ENCODE measurements around the gene IER2.
"Not testable (repeated sequence)": the region's sequence is repeated elsewhere in the genome, so short reads cannot be mapped to it uniquely, and the experiment has no call there.

IER2 gene

DNA sequence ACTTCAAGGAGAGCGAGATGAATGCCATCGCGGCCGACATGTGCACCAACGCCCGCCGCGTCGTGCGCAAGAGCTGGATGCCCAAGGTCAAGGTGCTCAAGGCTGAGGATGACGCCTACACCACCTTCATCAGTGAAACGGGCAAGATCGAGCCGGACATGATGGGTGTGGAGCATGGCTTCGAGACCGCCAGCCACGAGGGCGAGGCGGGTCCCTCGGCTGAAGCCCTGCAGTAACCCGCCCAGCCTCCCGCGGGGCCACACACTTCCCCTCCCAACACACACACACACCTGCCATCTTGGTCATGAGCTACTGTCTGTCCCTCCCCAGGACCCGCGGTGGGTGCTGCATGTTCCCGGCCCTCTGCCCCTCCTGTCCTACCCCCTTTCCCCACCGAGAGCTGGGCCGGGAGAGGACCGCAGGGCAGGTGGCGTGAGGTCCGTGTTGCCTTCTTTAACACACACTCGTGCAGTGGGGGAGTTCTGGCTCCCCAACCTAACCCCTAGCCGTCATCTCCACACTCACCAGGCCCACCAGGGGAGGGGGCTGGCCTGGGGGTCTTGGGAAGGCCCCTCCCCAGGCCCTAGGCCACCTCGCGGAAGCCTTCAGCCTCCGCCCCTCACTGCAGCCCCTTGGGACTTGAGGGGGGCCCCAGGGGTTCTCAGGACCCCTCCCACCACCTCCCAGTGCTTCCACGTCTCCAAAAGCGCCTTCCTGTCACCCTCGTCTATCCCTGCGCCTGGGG lies 11.9 kb upstream of the IER2 start:
- DNase-seq (ENCODE audit: low read depth in 1 of 2, low spot score in 1 of 2) = no peak

- no peak for DNase-seq (ENCODE audit: low read depth in 1 of 2, low spot score in 1 of 2)
Observed at GRCh38 chr19:13138916-13139198, 11.4 kb upstream of the IER2 start.

- no peak for DNase-seq (ENCODE audit: low read depth in 1 of 2, low spot score in 1 of 2)
Observed at GRCh38 chr19:13139633-13140311, 10.4 kb upstream of the IER2 start.

GRCh38 chr19:13146763-13147563 lies 3.2 kb upstream of the IER2 start:
- no peak for DNase-seq (ENCODE audit: low read depth in 1 of 2, low spot score in 1 of 2)

GRCh38 chr19:13149173-13149627 lies 1.0 kb upstream of the IER2 start:
- not testable (repeated sequence) for DNase-seq (ENCODE audit: low read depth in 1 of 2, low spot score in 1 of 2)

DNA sequence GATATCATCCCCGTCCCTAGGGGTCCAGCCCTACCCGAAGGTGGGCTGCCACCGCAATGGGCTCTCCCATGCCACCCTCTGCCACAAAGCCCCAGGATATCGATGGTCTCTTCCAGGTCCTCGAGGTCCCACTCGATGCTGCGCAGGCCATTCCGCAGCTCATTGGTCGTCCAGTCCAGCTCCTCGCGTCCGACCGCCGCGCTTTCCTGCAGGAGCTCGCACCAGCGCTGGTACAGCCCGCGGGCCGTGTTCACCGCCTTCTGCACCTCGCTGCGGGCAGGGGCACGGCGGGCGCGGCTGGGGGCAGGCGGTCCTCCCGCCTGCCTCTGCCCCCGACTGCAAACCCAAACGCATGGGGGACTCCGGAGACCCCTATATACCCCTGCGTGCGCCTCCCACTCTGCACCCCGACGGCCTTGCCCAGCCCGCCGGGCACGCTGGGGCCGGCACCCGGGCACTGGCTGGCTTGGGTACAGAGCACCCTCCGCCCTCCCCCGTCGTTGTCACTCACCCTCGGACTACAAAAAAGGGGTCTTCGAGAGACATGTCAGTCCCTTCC lies 504 bp upstream of the IER2 start:
- DNase-seq (ENCODE audit: low read depth in 1 of 2, low spot score in 1 of 2) = no peak

DNA sequence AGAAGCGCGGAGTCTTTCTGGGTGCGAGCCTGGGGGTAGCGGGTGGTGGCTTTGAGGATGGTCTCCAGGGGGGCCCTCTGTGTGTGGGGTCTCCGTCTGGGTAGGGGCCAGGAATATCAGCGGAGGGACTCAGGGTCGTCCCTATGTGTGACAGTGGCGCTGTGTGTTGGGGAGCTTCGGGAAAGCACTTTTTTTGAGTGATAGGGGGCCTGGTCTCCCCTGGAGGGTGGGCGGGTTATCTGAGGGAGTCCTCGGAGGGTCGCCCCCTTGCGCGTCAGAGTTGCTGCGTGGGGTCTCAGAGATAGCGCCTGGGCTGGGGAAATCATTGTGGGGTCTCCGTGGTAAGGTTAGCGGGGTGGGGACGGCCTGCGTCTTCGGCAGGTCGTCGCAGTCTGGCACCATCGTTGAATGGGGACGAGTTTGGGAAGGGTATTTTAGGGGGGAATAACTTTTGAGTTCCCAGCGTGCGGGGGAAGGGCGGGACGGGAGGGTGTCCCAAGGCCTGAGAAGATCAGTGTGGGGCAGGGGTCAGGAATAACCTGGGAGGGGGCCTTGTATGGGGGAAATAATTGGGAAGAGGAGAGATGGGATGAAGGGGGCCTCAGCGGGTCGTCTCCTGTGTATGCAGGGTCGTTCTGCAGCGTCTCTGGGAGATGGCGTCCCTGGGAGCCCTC lies 857 bp downstream of the IER2 start:
- peak; percentile 11 to 22 for DNase-seq (ENCODE audit: low read depth in 1 of 2, low spot score in 1 of 2)

DNA sequence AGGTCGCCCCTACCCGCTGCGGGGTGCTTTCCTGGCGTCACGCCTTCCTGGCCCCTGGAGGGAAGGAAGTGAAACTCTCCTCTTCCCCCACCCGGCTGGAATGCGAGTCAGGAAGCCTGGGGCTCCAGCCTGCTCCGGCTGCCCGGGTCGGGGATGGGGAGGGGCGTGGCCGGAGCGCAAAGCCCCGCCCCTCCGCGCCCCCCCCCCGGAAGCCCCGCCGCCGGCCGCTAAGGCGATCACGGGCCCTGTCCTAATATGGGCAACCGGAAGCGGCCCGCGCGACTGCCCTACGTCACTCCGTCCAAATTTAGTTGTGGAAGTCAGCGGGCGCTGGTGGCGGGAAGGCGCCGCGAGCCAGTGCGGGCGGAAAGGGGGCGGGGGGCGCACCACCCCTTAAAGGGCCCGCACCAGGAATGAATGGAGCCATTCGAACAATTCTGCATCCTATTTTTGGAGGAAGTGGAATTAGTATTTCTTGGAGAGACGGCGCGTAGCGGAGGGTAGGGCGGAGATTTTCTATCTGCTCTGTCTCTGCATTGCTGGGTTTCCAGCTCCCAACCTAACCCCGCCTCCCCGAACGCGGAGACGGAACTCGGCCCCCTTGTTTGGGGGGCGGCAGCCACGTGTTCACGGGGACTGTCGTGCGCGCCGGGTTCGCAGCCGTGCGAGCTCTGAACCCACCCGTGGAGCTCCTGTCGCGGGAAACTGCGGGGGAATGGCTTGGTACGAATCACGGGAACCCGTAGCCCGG lies 1.6 kb downstream of the IER2 start:
- DNase-seq (ENCODE audit: low read depth in 1 of 2, low spot score in 1 of 2) = peak; percentile 90 to 93

DNA sequence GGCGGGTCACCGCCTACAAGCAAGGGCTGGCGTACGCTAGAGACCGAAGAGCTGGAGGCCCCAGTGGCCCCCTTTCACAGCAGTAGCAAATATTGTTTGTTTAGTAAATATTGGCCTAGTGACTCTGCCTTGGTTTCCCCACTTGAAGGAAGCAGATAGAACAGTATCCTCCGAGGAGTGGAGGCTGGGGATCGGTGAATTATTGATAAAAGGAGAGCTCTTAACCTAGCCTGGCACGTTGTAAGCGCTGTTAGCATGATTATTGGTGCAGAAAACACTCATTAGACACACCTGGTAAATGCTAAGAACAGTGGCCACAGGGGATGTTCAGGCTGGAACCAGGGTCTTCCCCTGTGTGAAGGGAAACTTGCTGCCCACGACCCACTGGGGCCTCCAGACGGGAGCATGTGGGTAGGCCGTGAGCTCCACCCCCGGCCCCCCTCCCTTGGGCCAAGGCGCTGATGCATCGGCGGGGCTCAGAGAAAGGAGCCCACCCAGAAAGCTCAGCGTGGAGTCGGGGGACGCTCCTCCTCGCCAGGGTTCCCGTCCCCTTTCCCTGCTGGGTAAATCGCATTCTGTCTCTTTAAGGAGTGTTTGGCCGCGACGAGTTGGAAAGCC lies 2.3 kb downstream of the IER2 start:
- DNase-seq (ENCODE audit: low read depth in 1 of 2, low spot score in 1 of 2) = no peak

DNA sequence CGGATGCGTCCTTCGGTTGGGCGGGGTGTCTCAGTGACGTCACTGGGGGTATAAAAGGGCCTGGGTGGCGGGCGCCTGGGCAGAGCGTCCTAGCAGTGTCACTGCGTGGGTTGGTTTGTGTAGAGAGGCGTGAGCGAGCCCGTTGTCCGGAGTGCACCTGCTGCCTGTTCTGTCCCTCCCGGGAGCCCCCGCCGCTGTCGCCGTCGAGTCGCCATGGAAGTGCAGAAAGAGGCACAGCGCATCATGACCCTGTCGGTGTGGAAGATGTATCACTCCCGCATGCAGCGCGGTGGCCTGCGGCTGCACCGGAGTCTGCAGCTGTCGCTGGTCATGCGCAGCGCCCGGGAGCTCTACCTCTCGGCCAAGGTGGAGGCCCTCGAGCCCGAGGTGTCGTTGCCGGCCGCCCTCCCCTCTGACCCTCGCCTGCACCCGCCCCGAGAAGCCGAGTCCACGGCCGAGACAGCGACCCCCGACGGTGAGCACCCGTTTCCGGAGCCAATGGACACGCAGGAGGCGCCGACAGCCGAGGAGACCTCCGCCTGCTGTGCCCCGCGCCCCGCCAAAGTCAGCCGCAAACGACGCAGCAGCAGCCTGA lies 2.9 kb downstream of the IER2 start:
- peak; percentile 93 to 97 for DNase-seq (ENCODE audit: low read depth in 1 of 2, low spot score in 1 of 2)

- peak; percentile 13 to 20 for DNase-seq (ENCODE audit: low read depth in 1 of 2, low spot score in 1 of 2)
Observed at GRCh38 chr19:13153569-13154240, 3.5 kb downstream of the IER2 start.

DNA sequence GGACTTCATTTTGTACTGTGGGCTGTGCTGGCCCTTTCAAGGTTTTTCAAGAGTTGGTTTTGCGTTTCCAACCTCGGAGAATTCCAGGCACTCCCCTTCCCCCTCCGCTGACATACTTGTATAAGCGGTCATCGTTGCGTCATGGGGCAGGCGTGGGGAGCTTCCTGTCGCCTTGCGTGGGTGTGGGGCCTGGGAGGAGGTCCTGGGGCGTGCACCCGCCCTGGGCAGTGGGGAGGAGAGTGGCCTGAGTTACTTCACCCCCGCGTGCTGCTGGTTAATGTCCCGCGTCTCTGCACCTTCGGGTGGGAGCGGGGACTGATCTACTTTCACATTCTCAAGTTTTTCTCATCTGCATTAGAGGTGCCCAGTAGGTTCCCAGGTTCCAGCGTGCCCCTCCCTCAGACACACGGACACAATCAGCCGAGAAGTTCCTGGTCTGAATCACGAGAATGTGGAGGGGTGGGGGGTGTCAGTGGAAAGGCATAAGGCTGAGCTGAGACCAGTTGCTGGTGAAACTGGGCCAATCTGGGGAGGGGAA lies 4.1 kb downstream of the IER2 start:
- peak; percentile 34 to 44 for DNase-seq (ENCODE audit: low read depth in 1 of 2, low spot score in 1 of 2)

- DNase-seq (ENCODE audit: low read depth in 1 of 2, low spot score in 1 of 2) = peak; percentile 66 to 68
Observed at GRCh38 chr19:13154911-13155471, 4.8 kb downstream of the IER2 start.

GRCh38 chr19:13155472-13156359 lies 5.5 kb downstream of the IER2 start:
- DNase-seq (ENCODE audit: low read depth in 1 of 2, low spot score in 1 of 2) = peak; percentile 58 to 63

GRCh38 chr19:13159713-13160112 lies 9.5 kb downstream of the IER2 start:
- DNase-seq (ENCODE audit: low read depth in 1 of 2, low spot score in 1 of 2) = no peak

DNA sequence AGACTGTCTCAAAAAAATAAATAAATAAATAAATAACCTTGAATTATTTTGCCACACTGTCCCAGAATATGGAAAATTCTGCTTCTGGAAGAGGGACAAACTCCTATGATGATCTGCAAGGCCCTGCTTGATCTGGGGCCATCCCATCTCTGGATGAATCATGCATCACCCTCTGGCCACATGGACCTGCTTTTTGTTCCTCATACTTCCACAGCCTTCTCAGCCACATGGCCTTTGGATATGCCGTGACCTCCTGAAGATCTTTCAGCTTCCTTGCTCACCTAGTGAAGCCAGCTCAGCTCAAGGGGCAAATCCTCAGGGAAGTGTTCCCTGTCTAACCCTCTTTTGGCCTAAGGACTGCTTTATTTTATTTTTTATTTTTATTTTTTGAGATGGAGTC lies 10.3 kb downstream of the IER2 start:
- DNase-seq (ENCODE audit: low read depth in 1 of 2, low spot score in 1 of 2) = no peak

Data from stimulated activated CD4-positive, alpha-beta T cell treated with anti-CD3 and anti-CD28 coated beads, Interleukin-15, amount 100 ng/mL, for 1 hour (primary cell).